GM23338 (cell line): ENCODE measurements around the gene CAPN8. TPM values are rescaled to one million over a fixed set of nuclear protein-coding genes. Genes with fewer than 3 reads are reported as not detected.

Experiments
- ATAC-seq: fragments of 200-7000 bp; cut with Tn5 transposase; 3 replicates; pipeline ENCODE4 v1.9.1; 2020
- DNase-seq: peaks from one replicate; pipeline ENCODE4 v3.0.0-alpha.2; 2015; ENCODE audit warnings: low spot score
- H2AFZ ChIP-seq: fragments of 200-600 bp; sonication (generic); 2 replicates; pipeline ENCODE4 v1.8.0; 2016; ENCODE audit warnings: antibody characterized with exemption, mild to moderate bottlenecking, moderate library complexity
- H3F3A ChIP-seq: fragments of 200-600 bp; sonication (generic); replicated peaks from 2 replicates; pipeline ENCODE4 v1.8.0; 2017; ENCODE audit warnings: antibody characterized with exemption, mixed run types, low read depth
- H3K27ac ChIP-seq: fragments of 200-600 bp; sonication (generic); 2 replicates; pipeline ENCODE4 v1.6.1; 2016; ENCODE audit warnings: low read depth
- H3K27me3 ChIP-seq: fragments of 200-600 bp; sonication (generic); 2 replicates; pipeline ENCODE4 v1.8.0; 2016; ENCODE audit warnings: mild to moderate bottlenecking, mixed run types, moderate library complexity; ENCODE audit not compliant: insufficient read depth
- H3K36me3 ChIP-seq: fragments of 200-600 bp; sonication (generic); 2 replicates; pipeline ENCODE4 v1.8.0; 2016; ENCODE audit warnings: mild to moderate bottlenecking; ENCODE audit not compliant: insufficient read depth
- H3K4me1 ChIP-seq: fragments of 200-600 bp; sonication (generic); 2 replicates; pipeline ENCODE4 v1.8.0; 2016; ENCODE audit warnings: mild to moderate bottlenecking, moderate library complexity; ENCODE audit not compliant: insufficient read depth
- H3K4me2 ChIP-seq: fragments of 200-600 bp; sonication (generic); 2 replicates; pipeline ENCODE4 v1.7.1; 2017; ENCODE audit warnings: mixed run types
- H3K4me3 ChIP-seq: fragments of 200-600 bp; sonication (generic); 2 replicates; pipeline ENCODE4 v1.6.1; 2016; ENCODE audit warnings: mixed run types
- H3K79me2 ChIP-seq: fragments of 200-600 bp; sonication (generic); replicated peaks from 2 replicates; pipeline ENCODE4 v1.8.0; 2017; ENCODE audit warnings: mild to moderate bottlenecking; ENCODE audit not compliant: insufficient read depth
- H3K9me2 ChIP-seq: fragments of 200-600 bp; sonication (generic); 2 replicates; pipeline ENCODE4 v1.8.0; 2017; ENCODE audit not compliant: insufficient read depth
- H4K20me1 ChIP-seq: fragments of 200-600 bp; sonication (generic); replicated peaks from 2 replicates; pipeline ENCODE4 v1.8.0; 2017; ENCODE audit warnings: mild to moderate bottlenecking; ENCODE audit not compliant: insufficient read depth
- H3K27ac Mint-ChIP-seq: 2 replicates; pipeline ENCODE4 v1.8.0; 2020; ENCODE audit warnings: inconsistent platforms, mild to moderate bottlenecking, moderate library complexity, mixed read lengths
- H3K27me3 Mint-ChIP-seq: 3 replicates; pipeline ENCODE4 v1.8.0; 2022; ENCODE audit warnings: low read depth, mild to moderate bottlenecking, moderate library complexity, mixed read lengths, inconsistent platforms; ENCODE audit not compliant: insufficient read depth, poor library complexity
- H3K36me3 Mint-ChIP-seq: 3 replicates; pipeline ENCODE4 v1.8.0; 2021; ENCODE audit warnings: low read depth, mild to moderate bottlenecking, inconsistent platforms, moderate library complexity, mixed read lengths
- H3K4me1 Mint-ChIP-seq: 3 replicates; pipeline ENCODE4 v1.8.0; 2020; ENCODE audit warnings: mild to moderate bottlenecking, inconsistent platforms, mixed read lengths
- H3K4me3 Mint-ChIP-seq: 3 replicates; pipeline ENCODE4 v1.8.0; 2021; ENCODE audit warnings: moderate library complexity, mild to moderate bottlenecking, inconsistent platforms, mixed read lengths
- H3K9me3 Mint-ChIP-seq: 3 replicates; pipeline ENCODE4 v1.8.0; 2020; ENCODE audit warnings: moderate library complexity, mild to moderate bottlenecking, inconsistent platforms, mixed read lengths
- EZH2 ChIP-seq: fragments of 200-600 bp; sonication (generic); IDR thresholded peaks from one replicate; pipeline ENCODE4 v1.8.0; 2017; ENCODE audit warnings: antibody characterized with exemption, mild to moderate bottlenecking, low read depth; ENCODE audit not compliant: unreplicated experiment
- JUNB ChIP-seq: IDR thresholded peaks from one replicate; pipeline ENCODE4 v1.6.1; 2016; ENCODE audit warnings: antibody characterized with exemption; ENCODE audit not compliant: unreplicated experiment
- NANOG ChIP-seq: IDR thresholded peaks from 2 replicates; pipeline ENCODE4 v1.6.1; 2016; ENCODE audit warnings: antibody characterized with exemption, borderline replicate concordance
- POLR2AphosphoS5 ChIP-seq: IDR thresholded peaks from 2 replicates; pipeline ENCODE4 v1.6.1; 2016; ENCODE audit warnings: antibody characterized with exemption, low read depth
- polyA plus RNA-seq: library from polyadenylated mRNA; unstranded; fragments of >200 nt; fragmentation: Nextera tagmentation; extraction: Ambion mirVana; gene quantifications from 2 replicates; pipeline ENCODE4 v1.2.1, GENCODE V29; 2016
- total RNA-seq: library from RNA; depleted of rRNA; stranded (reverse); fragments of >200 nt; shearing (Covaris generic); gene quantifications from 2 replicates; pipeline ENCODE4 v1.2.3, GENCODE V29; 2014
- TF ChIP-seq, protein P1 (sequence below): fragments of 250-450 bp; sonication (Bioruptor Pico); IDR thresholded peaks from 2 replicates; pipeline ENCODE4 v1.5.0; 2020; ENCODE audit warnings: mild to moderate bottlenecking, moderate library complexity
- TF ChIP-seq, protein P2 (sequence below): IDR thresholded peaks from one replicate; pipeline ENCODE4 v1.6.1; 2018; ENCODE audit warnings: antibody characterized with exemption; ENCODE audit not compliant: unreplicated experiment
- TF ChIP-seq, protein P3 (sequence below), 2 experiments: fragments of 200-600 bp in 1 of 2; sonication (generic) in 1 of 2; conservative IDR thresholded peaks; 2 replicates each; pipeline versions ENCODE4 v1.5.1 to v1.6.1; 2016 to 2017; ENCODE audit warnings: antibody characterized with exemption in 2 of 2, low read depth in 2 of 2, mild to moderate bottlenecking in 2 of 2, moderate library complexity in 1 of 2

The CAPN8 gene
- total and polyA plus RNA-seq, 2 experiments from 2014 or later, result not detected

DNA sequence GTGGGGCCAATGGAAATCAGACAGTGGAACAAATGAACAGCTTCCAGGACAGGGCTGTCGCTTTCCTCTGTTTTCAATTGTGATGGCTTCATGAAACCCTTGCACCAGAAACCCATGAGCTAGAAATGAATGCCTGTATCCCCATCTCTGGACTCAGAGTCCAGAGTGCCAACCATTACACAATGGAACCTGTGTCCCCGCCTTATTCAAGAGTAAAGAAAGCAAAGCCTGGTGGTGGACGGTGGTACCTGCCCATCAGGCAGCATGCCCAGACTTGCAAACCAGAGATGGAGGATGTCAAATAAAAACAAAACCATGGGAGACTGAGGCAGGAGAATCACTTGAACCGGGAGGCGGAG is 42.5 kb upstream of the CAPN8 start:
- Histone ChIP-seq H4K20me1 (no peaks in the 10 kb centered on the region), H2AFZ (0 out of 2 replicates have a peak overlapping the region, but pooled peaks have one; percentile 72), H3K4me2 (no peak overlapping the region), H3K27me3 (peaks cover 20% of the 10 kb centered on the region), H3K4me1 (no peaks in the 10 kb centered on the region; the same call in 1 of the 2 replicates), H3K79me2 (no peaks in the 10 kb centered on the region), H3K36me3 (no peaks in the 10 kb centered on the region), H3K27ac (no peak overlapping the region), H3F3A (no peaks in the 10 kb centered on the region), H3K9me2 (no peaks in the 10 kb centered on the region), H3K4me3 (no peak overlapping the region)
- H3K4me1 Mint-ChIP-seq, result peaks cover 14% of the 10 kb centered on the region
- H3K27me3 Mint-ChIP-seq, result peaks cover 19% of the 10 kb centered on the region
- ATAC-seq, result no peak
- TF ChIP-seq, protein P1, sequence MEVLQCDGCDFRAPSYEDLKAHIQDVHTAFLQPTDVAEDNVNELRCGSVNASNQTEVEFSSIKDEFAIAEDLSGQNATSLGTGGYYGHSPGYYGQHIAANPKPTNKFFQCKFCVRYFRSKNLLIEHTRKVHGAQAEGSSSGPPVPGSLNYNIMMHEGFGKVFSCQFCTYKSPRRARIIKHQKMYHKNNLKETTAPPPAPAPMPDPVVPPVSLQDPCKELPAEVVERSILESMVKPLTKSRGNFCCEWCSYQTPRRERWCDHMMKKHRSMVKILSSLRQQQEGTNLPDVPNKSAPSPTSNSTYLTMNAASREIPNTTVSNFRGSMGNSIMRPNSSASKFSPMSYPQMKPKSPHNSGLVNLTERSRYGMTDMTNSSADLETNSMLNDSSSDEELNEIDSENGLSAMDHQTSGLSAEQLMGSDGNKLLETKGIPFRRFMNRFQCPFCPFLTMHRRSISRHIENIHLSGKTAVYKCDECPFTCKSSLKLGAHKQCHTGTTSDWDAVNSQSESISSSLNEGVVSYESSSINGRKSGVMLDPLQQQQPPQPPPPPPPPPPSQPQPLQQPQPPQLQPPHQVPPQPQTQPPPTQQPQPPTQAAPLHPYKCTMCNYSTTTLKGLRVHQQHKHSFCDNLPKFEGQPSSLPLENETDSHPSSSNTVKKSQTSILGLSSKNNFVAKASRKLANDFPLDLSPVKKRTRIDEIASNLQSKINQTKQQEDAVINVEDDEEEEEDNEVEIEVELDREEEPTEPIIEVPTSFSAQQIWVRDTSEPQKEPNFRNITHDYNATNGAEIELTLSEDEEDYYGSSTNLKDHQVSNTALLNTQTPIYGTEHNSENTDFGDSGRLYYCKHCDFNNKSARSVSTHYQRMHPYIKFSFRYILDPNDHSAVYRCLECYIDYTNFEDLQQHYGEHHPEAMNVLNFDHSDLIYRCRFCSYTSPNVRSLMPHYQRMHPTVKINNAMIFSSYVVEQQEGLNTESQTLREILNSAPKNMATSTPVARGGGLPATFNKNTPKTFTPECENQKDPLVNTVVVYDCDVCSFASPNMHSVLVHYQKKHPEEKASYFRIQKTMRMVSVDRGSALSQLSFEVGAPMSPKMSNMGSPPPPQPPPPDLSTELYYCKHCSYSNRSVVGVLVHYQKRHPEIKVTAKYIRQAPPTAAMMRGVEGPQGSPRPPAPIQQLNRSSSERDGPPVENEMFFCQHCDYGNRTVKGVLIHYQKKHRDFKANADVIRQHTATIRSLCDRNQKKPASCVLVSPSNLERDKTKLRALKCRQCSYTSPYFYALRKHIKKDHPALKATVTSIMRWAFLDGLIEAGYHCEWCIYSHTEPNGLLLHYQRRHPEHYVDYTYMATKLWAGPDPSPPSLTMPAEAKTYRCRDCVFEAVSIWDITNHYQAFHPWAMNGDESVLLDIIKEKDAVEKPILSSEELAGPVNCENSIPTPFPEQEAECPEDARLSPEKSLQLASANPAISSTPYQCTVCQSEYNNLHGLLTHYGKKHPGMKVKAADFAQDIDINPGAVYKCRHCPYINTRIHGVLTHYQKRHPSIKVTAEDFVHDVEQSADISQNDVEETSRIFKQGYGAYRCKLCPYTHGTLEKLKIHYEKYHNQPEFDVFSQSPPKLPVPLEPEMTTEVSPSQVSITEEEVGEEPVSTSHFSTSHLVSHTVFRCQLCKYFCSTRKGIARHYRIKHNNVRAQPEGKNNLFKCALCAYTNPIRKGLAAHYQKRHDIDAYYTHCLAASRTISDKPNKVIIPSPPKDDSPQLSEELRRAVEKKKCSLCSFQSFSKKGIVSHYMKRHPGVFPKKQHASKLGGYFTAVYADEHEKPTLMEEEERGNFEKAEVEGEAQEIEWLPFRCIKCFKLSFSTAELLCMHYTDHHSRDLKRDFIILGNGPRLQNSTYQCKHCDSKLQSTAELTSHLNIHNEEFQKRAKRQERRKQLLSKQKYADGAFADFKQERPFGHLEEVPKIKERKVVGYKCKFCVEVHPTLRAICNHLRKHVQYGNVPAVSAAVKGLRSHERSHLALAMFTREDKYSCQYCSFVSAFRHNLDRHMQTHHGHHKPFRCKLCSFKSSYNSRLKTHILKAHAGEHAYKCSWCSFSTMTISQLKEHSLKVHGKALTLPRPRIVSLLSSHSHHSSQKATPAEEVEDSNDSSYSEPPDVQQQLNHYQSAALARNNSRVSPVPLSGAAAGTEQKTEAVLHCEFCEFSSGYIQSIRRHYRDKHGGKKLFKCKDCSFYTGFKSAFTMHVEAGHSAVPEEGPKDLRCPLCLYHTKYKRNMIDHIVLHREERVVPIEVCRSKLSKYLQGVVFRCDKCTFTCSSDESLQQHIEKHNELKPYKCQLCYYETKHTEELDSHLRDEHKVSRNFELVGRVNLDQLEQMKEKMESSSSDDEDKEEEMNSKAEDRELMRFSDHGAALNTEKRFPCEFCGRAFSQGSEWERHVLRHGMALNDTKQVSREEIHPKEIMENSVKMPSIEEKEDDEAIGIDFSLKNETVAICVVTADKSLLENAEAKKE, result no peak
- TF ChIP-seq NANOG (no peak), EZH2 (no peak), POLR2AphosphoS5 (no peak), JUNB (no peak)
- TF ChIP-seq, protein P2, sequence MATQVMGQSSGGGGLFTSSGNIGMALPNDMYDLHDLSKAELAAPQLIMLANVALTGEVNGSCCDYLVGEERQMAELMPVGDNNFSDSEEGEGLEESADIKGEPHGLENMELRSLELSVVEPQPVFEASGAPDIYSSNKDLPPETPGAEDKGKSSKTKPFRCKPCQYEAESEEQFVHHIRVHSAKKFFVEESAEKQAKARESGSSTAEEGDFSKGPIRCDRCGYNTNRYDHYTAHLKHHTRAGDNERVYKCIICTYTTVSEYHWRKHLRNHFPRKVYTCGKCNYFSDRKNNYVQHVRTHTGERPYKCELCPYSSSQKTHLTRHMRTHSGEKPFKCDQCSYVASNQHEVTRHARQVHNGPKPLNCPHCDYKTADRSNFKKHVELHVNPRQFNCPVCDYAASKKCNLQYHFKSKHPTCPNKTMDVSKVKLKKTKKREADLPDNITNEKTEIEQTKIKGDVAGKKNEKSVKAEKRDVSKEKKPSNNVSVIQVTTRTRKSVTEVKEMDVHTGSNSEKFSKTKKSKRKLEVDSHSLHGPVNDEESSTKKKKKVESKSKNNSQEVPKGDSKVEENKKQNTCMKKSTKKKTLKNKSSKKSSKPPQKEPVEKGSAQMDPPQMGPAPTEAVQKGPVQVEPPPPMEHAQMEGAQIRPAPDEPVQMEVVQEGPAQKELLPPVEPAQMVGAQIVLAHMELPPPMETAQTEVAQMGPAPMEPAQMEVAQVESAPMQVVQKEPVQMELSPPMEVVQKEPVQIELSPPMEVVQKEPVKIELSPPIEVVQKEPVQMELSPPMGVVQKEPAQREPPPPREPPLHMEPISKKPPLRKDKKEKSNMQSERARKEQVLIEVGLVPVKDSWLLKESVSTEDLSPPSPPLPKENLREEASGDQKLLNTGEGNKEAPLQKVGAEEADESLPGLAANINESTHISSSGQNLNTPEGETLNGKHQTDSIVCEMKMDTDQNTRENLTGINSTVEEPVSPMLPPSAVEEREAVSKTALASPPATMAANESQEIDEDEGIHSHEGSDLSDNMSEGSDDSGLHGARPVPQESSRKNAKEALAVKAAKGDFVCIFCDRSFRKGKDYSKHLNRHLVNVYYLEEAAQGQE, result no peak
- TF ChIP-seq, protein P3, sequence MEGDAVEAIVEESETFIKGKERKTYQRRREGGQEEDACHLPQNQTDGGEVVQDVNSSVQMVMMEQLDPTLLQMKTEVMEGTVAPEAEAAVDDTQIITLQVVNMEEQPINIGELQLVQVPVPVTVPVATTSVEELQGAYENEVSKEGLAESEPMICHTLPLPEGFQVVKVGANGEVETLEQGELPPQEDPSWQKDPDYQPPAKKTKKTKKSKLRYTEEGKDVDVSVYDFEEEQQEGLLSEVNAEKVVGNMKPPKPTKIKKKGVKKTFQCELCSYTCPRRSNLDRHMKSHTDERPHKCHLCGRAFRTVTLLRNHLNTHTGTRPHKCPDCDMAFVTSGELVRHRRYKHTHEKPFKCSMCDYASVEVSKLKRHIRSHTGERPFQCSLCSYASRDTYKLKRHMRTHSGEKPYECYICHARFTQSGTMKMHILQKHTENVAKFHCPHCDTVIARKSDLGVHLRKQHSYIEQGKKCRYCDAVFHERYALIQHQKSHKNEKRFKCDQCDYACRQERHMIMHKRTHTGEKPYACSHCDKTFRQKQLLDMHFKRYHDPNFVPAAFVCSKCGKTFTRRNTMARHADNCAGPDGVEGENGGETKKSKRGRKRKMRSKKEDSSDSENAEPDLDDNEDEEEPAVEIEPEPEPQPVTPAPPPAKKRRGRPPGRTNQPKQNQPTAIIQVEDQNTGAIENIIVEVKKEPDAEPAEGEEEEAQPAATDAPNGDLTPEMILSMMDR (conservative IDR thresholded peaks at IDR 0.05; ENCODE audit: low read depth in 2 of 2), result no peak; a peak in 1 of 4 replicates
- no peak for DNase-seq
- no peaks in the 10 kb centered on the region for H3K36me3 Mint-ChIP-seq
- H3K27ac Mint-ChIP-seq, result no peak overlapping the region
- H3K4me3 Mint-ChIP-seq, result no peak overlapping the region
- no peaks in the 10 kb centered on the region for H3K9me3 Mint-ChIP-seq
